Aorta (tissue), 5 donors: Measurements from ENCODE around the gene L3MBTL3. TPM values are rescaled to one million over a fixed set of nuclear protein-coding genes. Genes with fewer than 3 reads are reported as not detected.

Experiments used
- ATAC-seq: fragments of 200-7000 bp; cut with Tn5 transposase; one replicate; pipeline ENCODE4 v1.9.1; 2022; ENCODE audit warnings: moderate library complexity; ENCODE audit not compliant: low FRiP score
- DNase-seq, 2 donors: peaks; one replicate each; pipeline ENCODE4 v3.0.0-alpha.2; 2020
- H3K27ac ChIP-seq, 2 donors: one replicate each; pipeline ENCODE4 v1.5.1; 2013; ENCODE audit warnings: low read length in 2 of 2, mild to moderate bottlenecking in 2 of 2, moderate library complexity in 2 of 2, control low read depth in 1 of 2, inconsistent platforms in 1 of 2, low read depth in 1 of 2
- H3K27me3 ChIP-seq, 2 donors: one replicate each; pipeline ENCODE4 v1.6.1; 2013; ENCODE audit warnings: control low read depth in 1 of 2, low read length in 1 of 2, mild to moderate bottlenecking in 1 of 2, moderate library complexity in 1 of 2; ENCODE audit not compliant: insufficient read depth in 2 of 2, control insufficient read depth in 1 of 2
- H3K36me3 ChIP-seq, 2 donors: one replicate each; pipeline ENCODE4 v1.6.1; 2013; ENCODE audit warnings: control low read depth in 1 of 2, low read length in 1 of 2, mild to moderate bottlenecking in 1 of 2; ENCODE audit not compliant: insufficient read depth in 2 of 2, control insufficient read depth in 1 of 2
- H3K4me1 ChIP-seq, 2 donors: one replicate each; pipeline ENCODE4 v1.6.1; 2013; ENCODE audit warnings: low read length in 2 of 2, control low read depth in 1 of 2, mild to moderate bottlenecking in 1 of 2, moderate library complexity in 1 of 2; ENCODE audit not compliant: insufficient read depth in 2 of 2, control insufficient read depth in 1 of 2
- H3K4me3 ChIP-seq, 2 donors: one replicate each; pipeline ENCODE4 v1.5.1; 2013; ENCODE audit warnings: low read length in 2 of 2, control low read depth in 1 of 2, mild to moderate bottlenecking in 1 of 2
- H3K9me3 ChIP-seq: one replicate; pipeline ENCODE4 v1.6.1; 2013; ENCODE audit warnings: mild to moderate bottlenecking, low read length; ENCODE audit not compliant: control insufficient read depth
- WGBS, 2 donors: extraction: QIAGEN DNeasy Blood & Tissue Kit; methylation state at CpG; one replicate each; pipeline ENCODE4 v1.1.7; 2013; 5-methylcytosine and 5-hydroxymethylcytosine counted together
- intact Hi-C, 2 donors: fragments of 100-400 bp; cut with DNase I; formaldehyde crosslinking; loops; one replicate each; pipeline versions ENCODE4 v1.14.2 to v1.15.0; 2022
- polyA plus RNA-seq, 2 donors: library from polyadenylated mRNA; stranded (reverse); fragments of 200-250 nt; gene quantifications; one replicate each; pipeline ENCODE4 v1.2.3, GENCODE V29; 2013
- total RNA-seq, 2 donors: library from RNA; stranded (reverse); fragmentation: NEBNext Ultra II Directional; extraction: Animal tissue kit (Norgen Biotek cat#: 25700); gene quantifications; one replicate each; pipeline ENCODE4 v1.2.1, GENCODE V29; 2021
- donor health status: healthy with polysubstance abuse.
- donor health status: Bipolar disorder and iron deficiency.
- donor health status: DM: no; HTN: no; CAD: no.
- donor health status: DM: no; HTN: no; CAD: no.
- donor health status: DM: yes; HTN: yes; CAD: no.

The L3MBTL3 gene
- total and polyA plus RNA-seq, 4 donors = 3.8 to 14.1 (median 11.7) TPM

- H3K27me3 ChIP-seq = no peaks in the 10 kb centered on the region
- H3K4me1 ChIP-seq = peaks cover 0 to 2% of the 10 kb centered on the region in 2 donors
- WGBS, 2 donors = 47 to 72% methylated on average over 2 of the region's 2 CpGs
- ATAC-seq (no peak), DNase-seq (no peak)
- no peaks in the 10 kb centered on the region for H3K36me3 ChIP-seq
- H3K27ac ChIP-seq = no peak overlapping the region
- H3K9me3 ChIP-seq = no peaks in the 10 kb centered on the region
- intact Hi-C loops = no loop called here
- H3K4me3 ChIP-seq = no peak overlapping the region
Observed at GRCh38 chr6:130035211-130035610, 16.8 kb downstream of the L3MBTL3 start.

- no peak overlapping the region for H3K4me3 ChIP-seq
- no peaks in the 10 kb centered on the region for H3K36me3 ChIP-seq
- DNase-seq = no peak
- H3K9me3 ChIP-seq = no peaks in the 10 kb centered on the region
- WGBS, 2 donors = 54 to 76% methylated on average over 3 of the region's 3 CpGs
- peaks cover 2 to 3% of the 10 kb centered on the region in 2 donors for H3K4me1 ChIP-seq
- intact Hi-C loops = no loop called here
- no peaks in the 10 kb centered on the region for H3K27me3 ChIP-seq
- no peak overlapping the region for H3K27ac ChIP-seq
- no peak for ATAC-seq
Observed at GRCh38 chr6:130037207-130037811, 18.9 kb downstream of the L3MBTL3 start.

GRCh38 chr6:130041594-130041993 lies 23.2 kb downstream of the L3MBTL3 start:
- DNase-seq (no peak), ATAC-seq (no peak)
- no peaks in the 10 kb centered on the region for H3K9me3 ChIP-seq
- H3K4me1 ChIP-seq = peaks cover 0 to 3% of the 10 kb centered on the region in 2 donors
- peaks cover 0 to 2% of the 10 kb centered on the region in 2 donors for H3K36me3 ChIP-seq
- H3K27ac ChIP-seq = no peak overlapping the region
- no peaks in the 10 kb centered on the region for H3K27me3 ChIP-seq
- intact Hi-C loops = no loop called here
- H3K4me3 ChIP-seq = no peak overlapping the region

- WGBS, 2 donors = 98 to 100% methylated on average over 4 of the region's 4 CpGs
- Histone ChIP-seq H3K4me3 (no peak overlapping the region), H3K27me3 (no peaks in the 10 kb centered on the region), H3K27ac (no peak overlapping the region), H3K9me3 (no peaks in the 10 kb centered on the region), H3K36me3 (peaks cover 0 to 2% of the 10 kb centered on the region in 2 donors), H3K4me1 (peaks cover 0 to 3% of the 10 kb centered on the region in 2 donors)
- DNase-seq = no peak
- ATAC-seq = no peak
- intact Hi-C loops = no loop called here
Observed at GRCh38 chr6:130043344-130043743, 25.0 kb downstream of the L3MBTL3 start.

GRCh38 chr6:130045622-130046021 lies 27.2 kb downstream of the L3MBTL3 start:
- no peaks in the 10 kb centered on the region for H3K9me3 ChIP-seq
- ATAC-seq = no peak
- H3K4me3 ChIP-seq = no peak overlapping the region
- no peak overlapping the region for H3K27ac ChIP-seq
- H3K36me3 ChIP-seq = peaks cover 0 to 2% of the 10 kb centered on the region in 2 donors
- WGBS, 2 donors = 89% methylated on average over 2 of the region's 2 CpGs
- DNase-seq = no peak
- no peaks in the 10 kb centered on the region for H3K27me3 ChIP-seq
- intact Hi-C loops = no loop called here
- peaks cover 0 to 5% of the 10 kb centered on the region in 2 donors for H3K4me1 ChIP-seq

- 83 to 86% methylated on average over 1 of the region's 1 CpG for WGBS, 2 donors
- Histone ChIP-seq H3K4me3 (no peak overlapping the region), H3K4me1 (peaks cover 0 to 3% of the 10 kb centered on the region in 2 donors), H3K9me3 (no peaks in the 10 kb centered on the region), H3K27ac (no peak overlapping the region), H3K27me3 (no peaks in the 10 kb centered on the region), H3K36me3 (peaks cover 0 to 5% of the 10 kb centered on the region in 2 donors)
- DNase-seq (no peak), ATAC-seq (no peak)
- intact Hi-C loops = no loop called here
Observed at GRCh38 chr6:130046671-130047070, 28.3 kb downstream of the L3MBTL3 start.

- Histone ChIP-seq H3K27me3 (no peaks in the 10 kb centered on the region), H3K36me3 (peaks cover 0 to 7% of the 10 kb centered on the region in 2 donors), H3K27ac (no peak overlapping the region), H3K4me3 (no peak overlapping the region), H3K4me1 (peaks cover 0 to 3% of the 10 kb centered on the region in 2 donors), H3K9me3 (no peaks in the 10 kb centered on the region)
- ATAC-seq (no peak), DNase-seq (no peak)
- intact Hi-C loops = no loop called here
- 74 to 88% methylated on average over 4 of the region's 4 CpGs for WGBS, 2 donors
Observed at GRCh38 chr6:130047088-130047995, 29.0 kb downstream of the L3MBTL3 start.

GRCh38 chr6:130050230-130050629 lies 31.8 kb downstream of the L3MBTL3 start:
- WGBS, 2 donors = 67 to 71% methylated on average over 2 of the region's 2 CpGs
- intact Hi-C loops = no loop called here
- ATAC-seq (no peak), DNase-seq (no peak)
- Histone ChIP-seq H3K4me3 (no peak overlapping the region), H3K4me1 (peaks cover 2 to 3% of the 10 kb centered on the region in 2 donors), H3K27me3 (no peaks in the 10 kb centered on the region), H3K36me3 (peaks cover 5 to 9% of the 10 kb centered on the region in 2 donors), H3K27ac (no peak overlapping the region), H3K9me3 (no peaks in the 10 kb centered on the region)

- 85 to 87% methylated on average over 7 of the region's 7 CpGs for WGBS, 2 donors
- DNase-seq = no peak
- Histone ChIP-seq H3K27ac (no peak overlapping the region), H3K27me3 (no peaks in the 10 kb centered on the region), H3K9me3 (no peaks in the 10 kb centered on the region), H3K36me3 (peaks cover 5 to 12% of the 10 kb centered on the region in 2 donors), H3K4me3 (no peak overlapping the region), H3K4me1 (peaks cover 2 to 3% of the 10 kb centered on the region in 2 donors)
- intact Hi-C loops = no loop called here
- no peak for ATAC-seq
Observed at GRCh38 chr6:130054725-130055124, 36.3 kb downstream of the L3MBTL3 start.
